ENCODE measurements around the gene SLC18B1. TPM values are rescaled to one million over a fixed set of nuclear protein-coding genes. Genes with fewer than 3 reads are reported as not detected.
A peak's percentile ranks its signal among the peaks of the same experiment; 100 is the strongest.

SLC18B1 gene
- total and polyA plus RNA-seq, 4 donors: 3.5 to 6.7 (median 5.2) TPM

DNA sequence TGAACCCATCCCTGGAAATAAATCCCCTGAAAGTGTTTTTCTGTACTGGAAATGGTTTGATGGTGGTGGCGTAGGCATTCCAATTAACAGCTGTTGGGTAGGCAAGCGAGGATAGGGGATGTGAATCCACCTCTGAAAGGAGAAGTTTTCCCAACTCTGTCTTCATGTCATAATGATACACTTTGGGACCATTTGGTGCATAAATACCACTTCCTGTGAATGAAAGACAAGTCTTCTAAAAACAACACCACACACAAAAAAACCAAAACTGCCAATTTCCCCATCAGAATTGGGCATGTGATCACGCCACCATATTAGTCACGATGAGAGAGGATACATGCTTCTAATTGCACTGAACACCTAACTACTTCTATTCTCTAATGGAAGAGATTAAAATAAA lies 47.1 kb downstream of the SLC18B1 start:
- DNase-seq (ENCODE audit: low spot score): no peak
- Histone ChIP-seq H3K27ac (ENCODE audit: low read depth in 1 of 2, low read length in 2 of 2) (peak overlapping the region; percentile 26 to 61), H3K36me3 (ENCODE audit: control insufficient read depth in 4 of 4, insufficient read depth in 3 of 4, low read depth in 1 of 4, low read length in 3 of 4) (no peaks in the 10 kb centered on the region), H3K9ac (ENCODE audit: low read depth in 1 of 2, low read length in 2 of 2) (no peak overlapping the region), H3K9me3 (ENCODE audit: control insufficient read depth in 4 of 4, low read length in 3 of 4) (no peaks in the 10 kb centered on the region), H3K27me3 (ENCODE audit: control insufficient read depth in 4 of 4, insufficient read depth in 4 of 4, low read length in 3 of 4) (no peaks in the 10 kb centered on the region), H3K4me3 (ENCODE audit: low read depth in 1 of 3, low read length in 3 of 3) (no peak overlapping the region), H3K4me1 (ENCODE audit: control insufficient read depth in 4 of 4, insufficient read depth in 4 of 4, low read length in 3 of 4) (peaks cover 0 to 16% (median 3%) of the 10 kb centered on the region in 4 donors)
- WGBS: 91% methylated on average over 4 of the region's 4 CpGs
- TF ChIP-seq, protein P1, sequence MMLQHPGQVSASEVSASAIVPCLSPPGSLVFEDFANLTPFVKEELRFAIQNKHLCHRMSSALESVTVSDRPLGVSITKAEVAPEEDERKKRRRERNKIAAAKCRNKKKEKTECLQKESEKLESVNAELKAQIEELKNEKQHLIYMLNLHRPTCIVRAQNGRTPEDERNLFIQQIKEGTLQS (IDR thresholded peaks at IDR 0.05): no peak
- no peak for TF ChIP-seq TAF1 (conservative IDR thresholded peaks at IDR 0.05)
- no peak for TF ChIP-seq YY1 (IDR thresholded peaks at IDR 0.05)
- no peak for TF ChIP-seq FOXA1 (IDR thresholded peaks at IDR 0.05)
- no peak for TF ChIP-seq RAD21 (IDR thresholded peaks at IDR 0.05)
- TF ChIP-seq, protein P2, sequence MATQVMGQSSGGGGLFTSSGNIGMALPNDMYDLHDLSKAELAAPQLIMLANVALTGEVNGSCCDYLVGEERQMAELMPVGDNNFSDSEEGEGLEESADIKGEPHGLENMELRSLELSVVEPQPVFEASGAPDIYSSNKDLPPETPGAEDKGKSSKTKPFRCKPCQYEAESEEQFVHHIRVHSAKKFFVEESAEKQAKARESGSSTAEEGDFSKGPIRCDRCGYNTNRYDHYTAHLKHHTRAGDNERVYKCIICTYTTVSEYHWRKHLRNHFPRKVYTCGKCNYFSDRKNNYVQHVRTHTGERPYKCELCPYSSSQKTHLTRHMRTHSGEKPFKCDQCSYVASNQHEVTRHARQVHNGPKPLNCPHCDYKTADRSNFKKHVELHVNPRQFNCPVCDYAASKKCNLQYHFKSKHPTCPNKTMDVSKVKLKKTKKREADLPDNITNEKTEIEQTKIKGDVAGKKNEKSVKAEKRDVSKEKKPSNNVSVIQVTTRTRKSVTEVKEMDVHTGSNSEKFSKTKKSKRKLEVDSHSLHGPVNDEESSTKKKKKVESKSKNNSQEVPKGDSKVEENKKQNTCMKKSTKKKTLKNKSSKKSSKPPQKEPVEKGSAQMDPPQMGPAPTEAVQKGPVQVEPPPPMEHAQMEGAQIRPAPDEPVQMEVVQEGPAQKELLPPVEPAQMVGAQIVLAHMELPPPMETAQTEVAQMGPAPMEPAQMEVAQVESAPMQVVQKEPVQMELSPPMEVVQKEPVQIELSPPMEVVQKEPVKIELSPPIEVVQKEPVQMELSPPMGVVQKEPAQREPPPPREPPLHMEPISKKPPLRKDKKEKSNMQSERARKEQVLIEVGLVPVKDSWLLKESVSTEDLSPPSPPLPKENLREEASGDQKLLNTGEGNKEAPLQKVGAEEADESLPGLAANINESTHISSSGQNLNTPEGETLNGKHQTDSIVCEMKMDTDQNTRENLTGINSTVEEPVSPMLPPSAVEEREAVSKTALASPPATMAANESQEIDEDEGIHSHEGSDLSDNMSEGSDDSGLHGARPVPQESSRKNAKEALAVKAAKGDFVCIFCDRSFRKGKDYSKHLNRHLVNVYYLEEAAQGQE (IDR thresholded peaks at IDR 0.05): no peak
- TF ChIP-seq EGR1 (IDR thresholded peaks at IDR 0.05; ENCODE audit: low read depth in 2 of 2): no peak
- TF ChIP-seq, protein P3, sequence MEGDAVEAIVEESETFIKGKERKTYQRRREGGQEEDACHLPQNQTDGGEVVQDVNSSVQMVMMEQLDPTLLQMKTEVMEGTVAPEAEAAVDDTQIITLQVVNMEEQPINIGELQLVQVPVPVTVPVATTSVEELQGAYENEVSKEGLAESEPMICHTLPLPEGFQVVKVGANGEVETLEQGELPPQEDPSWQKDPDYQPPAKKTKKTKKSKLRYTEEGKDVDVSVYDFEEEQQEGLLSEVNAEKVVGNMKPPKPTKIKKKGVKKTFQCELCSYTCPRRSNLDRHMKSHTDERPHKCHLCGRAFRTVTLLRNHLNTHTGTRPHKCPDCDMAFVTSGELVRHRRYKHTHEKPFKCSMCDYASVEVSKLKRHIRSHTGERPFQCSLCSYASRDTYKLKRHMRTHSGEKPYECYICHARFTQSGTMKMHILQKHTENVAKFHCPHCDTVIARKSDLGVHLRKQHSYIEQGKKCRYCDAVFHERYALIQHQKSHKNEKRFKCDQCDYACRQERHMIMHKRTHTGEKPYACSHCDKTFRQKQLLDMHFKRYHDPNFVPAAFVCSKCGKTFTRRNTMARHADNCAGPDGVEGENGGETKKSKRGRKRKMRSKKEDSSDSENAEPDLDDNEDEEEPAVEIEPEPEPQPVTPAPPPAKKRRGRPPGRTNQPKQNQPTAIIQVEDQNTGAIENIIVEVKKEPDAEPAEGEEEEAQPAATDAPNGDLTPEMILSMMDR (IDR thresholded peaks at IDR 0.05; ENCODE audit: low read depth, low read length, missing input control): no peak
- TF ChIP-seq RXRA (IDR thresholded peaks at IDR 0.05): no peak
- TF ChIP-seq, protein P4, sequence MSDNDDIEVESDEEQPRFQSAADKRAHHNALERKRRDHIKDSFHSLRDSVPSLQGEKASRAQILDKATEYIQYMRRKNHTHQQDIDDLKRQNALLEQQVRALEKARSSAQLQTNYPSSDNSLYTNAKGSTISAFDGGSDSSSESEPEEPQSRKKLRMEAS (IDR thresholded peaks at IDR 0.05): no peak
- TF ChIP-seq HNF4G (IDR thresholded peaks at IDR 0.05): no peak
- TF ChIP-seq JUND (IDR thresholded peaks at IDR 0.05): no peak
- no peak for TF ChIP-seq GABPA (IDR thresholded peaks at IDR 0.05 in 1 of 2, conservative IDR thresholded peaks at IDR 0.05 in 1 of 2)

DNA sequence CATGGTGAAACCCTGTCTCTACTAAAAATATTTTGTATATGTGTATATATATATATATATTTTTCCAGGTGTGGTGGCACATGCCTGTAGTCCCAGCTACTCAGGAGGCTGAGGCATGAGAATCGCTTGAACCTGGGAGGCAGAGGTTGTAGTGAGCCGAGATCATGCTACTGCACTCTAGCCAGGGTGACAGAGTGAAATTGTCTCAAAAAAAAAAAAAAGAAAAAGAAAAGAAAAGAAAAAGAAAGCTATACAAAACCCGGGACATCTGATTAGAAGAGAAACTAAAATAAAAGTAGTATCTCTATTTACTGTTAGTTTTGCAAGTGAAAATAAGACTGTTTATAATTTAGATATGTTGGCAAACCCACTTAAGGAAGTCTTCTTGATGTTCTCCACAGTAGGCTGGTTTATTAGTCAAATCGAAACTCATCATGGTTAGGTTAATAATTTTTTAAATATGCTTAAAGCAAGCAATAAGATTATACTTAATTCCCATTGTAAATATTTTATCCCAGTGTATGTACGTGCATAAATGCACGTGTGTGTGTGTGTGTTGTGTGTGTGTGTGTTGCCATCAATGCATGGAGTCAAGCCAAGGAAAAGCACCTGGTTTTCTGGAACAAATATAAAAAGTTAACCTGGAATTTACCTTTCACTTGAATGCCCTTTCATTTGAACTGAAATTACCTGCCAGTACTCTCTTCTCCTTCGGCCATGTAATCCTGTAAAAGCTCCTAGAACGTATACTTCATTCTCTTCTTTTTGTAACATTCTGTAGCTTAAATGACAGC lies 47.8 kb downstream of the SLC18B1 start:
- H3K9me3 ChIP-seq (ENCODE audit: control insufficient read depth in 4 of 4, low read length in 3 of 4): no peaks in the 10 kb centered on the region
- TF ChIP-seq SP1 (IDR thresholded peaks at IDR 0.05) (peak; percentile 21), FOXA2 (IDR thresholded peaks at IDR 0.05) (no peak), RXRA (IDR thresholded peaks at IDR 0.05) (peak; percentile 73 to 80)
- 46% methylated on average over 8 of the region's 8 CpGs for WGBS

More for the DNA sequence above, 47.8 kb downstream of the SLC18B1 start:
- Histone ChIP-seq H3K4me1 (ENCODE audit: control insufficient read depth in 4 of 4, insufficient read depth in 4 of 4, low read length in 3 of 4) (peaks cover 0 to 16% (median 3%) of the 10 kb centered on the region in 4 donors), H3K27ac (ENCODE audit: low read depth in 1 of 2, low read length in 2 of 2) (peak overlapping the region; percentile 26 to 61), H3K36me3 (ENCODE audit: control insufficient read depth in 4 of 4, insufficient read depth in 3 of 4, low read depth in 1 of 4, low read length in 3 of 4) (no peaks in the 10 kb centered on the region), H3K4me3 (ENCODE audit: low read depth in 1 of 3, low read length in 3 of 3) (no peak overlapping the region), H3K27me3 (ENCODE audit: control insufficient read depth in 4 of 4, insufficient read depth in 4 of 4, low read length in 3 of 4) (no peaks in the 10 kb centered on the region), H3K9ac (ENCODE audit: low read depth in 1 of 2, low read length in 2 of 2) (no peak overlapping the region)
- DNase-seq (ENCODE audit: low spot score): no peak

Data from liver (tissue), 9 donors.